C4-2B (cell line): ENCODE measurements around the gene TPK1.

Source experiments
- CTCF ChIP-seq: fragments of 450-650 bp; conservative IDR thresholded peaks from 2 replicates; pipeline ENCODE4 v1.5.1; 2017; ENCODE audit warnings: mild to moderate bottlenecking
- ZFX ChIP-seq: fragments of 450-650 bp; IDR thresholded peaks from 2 replicates; pipeline ENCODE4 v1.6.1; 2017

- no peak for TF ChIP-seq CTCF
- no peak for TF ChIP-seq ZFX
Measured at GRCh38 chr7:144517749-144518148, 318.1 kb downstream of the TPK1 start.
